Epithelial cell of proximal tubule (primary cell): ENCODE measurements around the gene HEBP2. TPM values are rescaled to one million over a fixed set of nuclear protein-coding genes. Genes with fewer than 3 reads are reported as not detected.

Experiments
- DNase-seq: peaks from one replicate; pipeline ENCODE4 v3.0.0-alpha.2; 2011; ENCODE audit warnings: low read depth
- H3K4me3 ChIP-seq: 2 replicates; pipeline ENCODE4 v1.5.1; 2011; ENCODE audit warnings: low read depth, mild to moderate bottlenecking, low read length
- CTCF ChIP-seq: conservative IDR thresholded peaks from 2 replicates; pipeline ENCODE4 v1.5.1; 2012; ENCODE audit warnings: low read depth, mild to moderate bottlenecking, low read length
- total RNA-seq: library from RNA; depleted of rRNA; stranded (reverse); fragments of >200 nt; gene quantifications from 2 replicates; pipeline ENCODE4 v1.2.3, GENCODE V29; 2015

The HEBP2 gene
- total RNA-seq, 1 donor from 2014 or later: 83.9 TPM

- peak; percentile 92 for DNase-seq
- TF ChIP-seq CTCF: no peak
- no peak overlapping the region for H3K4me3 ChIP-seq
Measured at GRCh38 chr6:138465007-138465645, 61.1 kb downstream of the HEBP2 start.

- H3K4me3 ChIP-seq: no peak overlapping the region
- no peak for DNase-seq
- TF ChIP-seq CTCF: no peak
Measured at GRCh38 chr6:138467901-138468300, 63.9 kb downstream of the HEBP2 start.

GRCh38 chr6:138468320-138469015, 64.4 kb downstream of the HEBP2 start:
- TF ChIP-seq CTCF: no peak
- no peak overlapping the region for H3K4me3 ChIP-seq
- DNase-seq: no peak

Other genes with a start within 250 kb of the HEBP2 start
- gene ARFGEF3, start 242.3 kb upstream of the HEBP2 start, total RNA-seq: 7.8 and 9.5 TPM in 2 replicates
- not detected in 2 replicates for gene PBOV1, start 185.7 kb upstream of the HEBP2 start, total RNA-seq
- gene SMIM28, start 26.3 kb upstream of the HEBP2 start, total RNA-seq: not detected in 2 replicates
- 3.5 and 4.0 TPM in 2 replicates for gene NHSL1, start 95.3 kb downstream of the HEBP2 start, total RNA-seq